Measurements from ENCODE around the gene POLR2J3.
"Not testable (repeated sequence)": the region's sequence is repeated elsewhere in the genome, so short reads cannot be mapped to it uniquely, and the experiment has no call there.

DNA sequence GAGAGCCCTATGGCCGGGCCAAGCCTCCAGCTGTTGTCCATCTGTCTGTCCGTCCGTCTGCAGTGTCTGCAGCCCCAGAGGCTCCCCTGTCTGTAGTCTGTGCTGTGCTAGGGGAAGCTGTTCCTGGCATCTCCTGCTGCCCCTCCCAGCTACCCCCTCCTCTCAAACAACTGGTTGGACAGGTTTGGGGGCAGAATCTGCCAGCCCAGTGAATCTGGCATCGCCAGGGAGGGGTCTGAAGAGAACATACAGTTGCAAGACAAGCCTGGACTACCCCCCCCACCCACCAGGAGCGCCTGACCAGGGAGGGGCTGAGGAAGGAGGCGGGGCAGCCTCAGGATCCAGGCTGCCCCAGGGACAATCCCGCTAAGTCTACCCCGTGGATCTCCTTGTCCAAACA is 28.8 kb downstream of the POLR2J3 start, which contains the start of gene UPK3BL2:
- not testable (repeated sequence) for TF ChIP-seq CTBP1 (IDR thresholded peaks at IDR 0.05; ENCODE audit: borderline replicate concordance); SP1 (IDR thresholded peaks at IDR 0.05); FOXM1 (IDR thresholded peaks at IDR 0.05; ENCODE audit: borderline replicate concordance); FOXK2 (IDR thresholded peaks at IDR 0.05); ARNT (IDR thresholded peaks at IDR 0.05); HDGF (IDR thresholded peaks at IDR 0.05; ENCODE audit: borderline replicate concordance); SUZ12 (IDR thresholded peaks at IDR 0.05); TARDBP (IDR thresholded peaks at IDR 0.05); L3MBTL2 (conservative IDR thresholded peaks at IDR 0.05); FOXA1 (IDR thresholded peaks at IDR 0.05)
- TF ChIP-seq, protein P1, sequence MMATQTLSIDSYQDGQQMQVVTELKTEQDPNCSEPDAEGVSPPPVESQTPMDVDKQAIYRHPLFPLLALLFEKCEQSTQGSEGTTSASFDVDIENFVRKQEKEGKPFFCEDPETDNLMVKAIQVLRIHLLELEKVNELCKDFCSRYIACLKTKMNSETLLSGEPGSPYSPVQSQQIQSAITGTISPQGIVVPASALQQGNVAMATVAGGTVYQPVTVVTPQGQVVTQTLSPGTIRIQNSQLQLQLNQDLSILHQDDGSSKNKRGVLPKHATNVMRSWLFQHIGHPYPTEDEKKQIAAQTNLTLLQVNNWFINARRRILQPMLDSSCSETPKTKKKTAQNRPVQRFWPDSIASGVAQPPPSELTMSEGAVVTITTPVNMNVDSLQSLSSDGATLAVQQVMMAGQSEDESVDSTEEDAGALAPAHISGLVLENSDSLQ (IDR thresholded peaks at IDR 0.05) = not testable (repeated sequence)

Measured in HEK293T (cell line).